Upper lobe of left lung (tissue), 4 donors: ENCODE results near the gene TSKU.

Experiments
- POLR2A ChIP-seq, 4 donors: fragments of 450-650 bp; IDR thresholded peaks; one replicate each; pipeline ENCODE4 v1.5.1; 2016 to 2017; ENCODE audit warnings: antibody characterized with exemption in 4 of 4, mild to moderate bottlenecking in 2 of 4
- POLR2AphosphoS5 ChIP-seq, 2 donors: sonication (generic); formaldehyde crosslinking; IDR thresholded peaks; one replicate each; pipeline ENCODE4 v1.5.1; 2017; ENCODE audit warnings: antibody characterized with exemption in 2 of 2
- TF ChIP-seq, protein P1 (sequence below), 6 experiments: fragments of 450-650 bp in 4 of 6; fragments of 200-600 bp in 2 of 6; sonication (generic) in 2 of 6; IDR thresholded peaks; one replicate each; pipeline ENCODE4 v1.5.1; 2016 to 2019; ENCODE audit warnings: antibody characterized with exemption in 6 of 6

GRCh38 chr11:76753950-76754349 lies 29.2 kb upstream of the TSKU start:
- TF ChIP-seq, protein P1, sequence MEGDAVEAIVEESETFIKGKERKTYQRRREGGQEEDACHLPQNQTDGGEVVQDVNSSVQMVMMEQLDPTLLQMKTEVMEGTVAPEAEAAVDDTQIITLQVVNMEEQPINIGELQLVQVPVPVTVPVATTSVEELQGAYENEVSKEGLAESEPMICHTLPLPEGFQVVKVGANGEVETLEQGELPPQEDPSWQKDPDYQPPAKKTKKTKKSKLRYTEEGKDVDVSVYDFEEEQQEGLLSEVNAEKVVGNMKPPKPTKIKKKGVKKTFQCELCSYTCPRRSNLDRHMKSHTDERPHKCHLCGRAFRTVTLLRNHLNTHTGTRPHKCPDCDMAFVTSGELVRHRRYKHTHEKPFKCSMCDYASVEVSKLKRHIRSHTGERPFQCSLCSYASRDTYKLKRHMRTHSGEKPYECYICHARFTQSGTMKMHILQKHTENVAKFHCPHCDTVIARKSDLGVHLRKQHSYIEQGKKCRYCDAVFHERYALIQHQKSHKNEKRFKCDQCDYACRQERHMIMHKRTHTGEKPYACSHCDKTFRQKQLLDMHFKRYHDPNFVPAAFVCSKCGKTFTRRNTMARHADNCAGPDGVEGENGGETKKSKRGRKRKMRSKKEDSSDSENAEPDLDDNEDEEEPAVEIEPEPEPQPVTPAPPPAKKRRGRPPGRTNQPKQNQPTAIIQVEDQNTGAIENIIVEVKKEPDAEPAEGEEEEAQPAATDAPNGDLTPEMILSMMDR (IDR thresholded peaks at IDR 0.05) = no peak
- TF ChIP-seq POLR2AphosphoS5 (IDR thresholded peaks at IDR 0.05) (no peak), POLR2A (IDR thresholded peaks at IDR 0.05) (no peak)
